Skeletal muscle tissue (tissue), 4 donors: Measurements from ENCODE around the gene ASIC1. TPM values are rescaled to one million over a fixed set of nuclear protein-coding genes. Genes with fewer than 3 reads are reported as not detected.

Source experiments
- H3K27ac ChIP-seq: one replicate; pipeline ENCODE4 v1.7.0; 2013; ENCODE audit warnings: mild to moderate bottlenecking, low read depth, low read length, inconsistent platforms
- H3K27me3 ChIP-seq, 3 donors: one replicate each; pipeline ENCODE4 v1.7.0; 2013; ENCODE audit warnings: low read length in 3 of 3; ENCODE audit not compliant: control insufficient read depth in 3 of 3, insufficient read depth in 3 of 3
- H3K36me3 ChIP-seq, 3 donors: one replicate each; pipeline ENCODE4 v1.7.0; 2013; ENCODE audit warnings: low read length in 3 of 3; ENCODE audit not compliant: control insufficient read depth in 3 of 3, insufficient read depth in 3 of 3
- H3K4me1 ChIP-seq, 3 donors: one replicate each; pipeline ENCODE4 v1.7.0; 2013; ENCODE audit warnings: low read length in 3 of 3, mild to moderate bottlenecking in 3 of 3; ENCODE audit not compliant: control insufficient read depth in 3 of 3, insufficient read depth in 3 of 3
- H3K4me3 ChIP-seq, 3 donors: one replicate each; pipeline ENCODE4 v1.7.0; 2013; ENCODE audit warnings: low read length in 3 of 3
- H3K9ac ChIP-seq, 3 donors: one replicate each; pipeline ENCODE4 v1.7.0; 2013; ENCODE audit warnings: low read length in 3 of 3, mild to moderate bottlenecking in 3 of 3, moderate library complexity in 2 of 3, low read depth in 1 of 3
- H3K9me3 ChIP-seq, 3 donors: one replicate each; pipeline ENCODE4 v1.7.0; 2013; ENCODE audit warnings: low read length in 3 of 3; ENCODE audit not compliant: control insufficient read depth in 3 of 3
- total RNA-seq: library from RNA; depleted of rRNA; stranded (reverse); fragments of >200 nt; gene quantifications from one replicate; pipeline ENCODE4 v1.2.3, GENCODE V29; 2014
- donor health status: Osteomylitis.

Gene ASIC1
- total RNA-seq, 1 donor from 2014 or later, result 2.6 TPM

GRCh38 chr12:50069539-50069938, 12.1 kb downstream of the ASIC1 start:
- Histone ChIP-seq H3K27me3 (peaks cover 0 to under 1% (median 0%) of the 10 kb centered on the region in 3 donors), H3K9me3 (no peaks in the 10 kb centered on the region), H3K9ac (no peak overlapping the region), H3K4me3 (no peak overlapping the region), H3K27ac (no peak overlapping the region), H3K4me1 (peaks cover 4 to 11% (median 9%) of the 10 kb centered on the region in 3 donors), H3K36me3 (no peaks in the 10 kb centered on the region)

- H3K27ac ChIP-seq, result no peak overlapping the region
- H3K4me3 ChIP-seq, result peak overlapping the region in 2 of 3 donors; percentile 13 to 68
- H3K9me3 ChIP-seq, result no peaks in the 10 kb centered on the region
These were observed 13.1 kb downstream of the ASIC1 start for GRCh38 chr12:50070314-50071060.

GRCh38 chr12:50072198-50072907, 15.0 kb downstream of the ASIC1 start:
- no peaks in the 10 kb centered on the region for H3K27me3 ChIP-seq
- no peak overlapping the region for H3K27ac ChIP-seq
- no peak overlapping the region for H3K4me3 ChIP-seq
- no peak overlapping the region for H3K9ac ChIP-seq
- peaks cover 8 to 11% (median 10%) of the 10 kb centered on the region in 3 donors for H3K4me1 ChIP-seq
- no peaks in the 10 kb centered on the region for H3K36me3 ChIP-seq
- no peaks in the 10 kb centered on the region for H3K9me3 ChIP-seq

More at GRCh38 chr12:50070314-50071060, 13.1 kb downstream of the ASIC1 start:
- peaks cover 8 to 14% (median 11%) of the 10 kb centered on the region in 3 donors for H3K4me1 ChIP-seq
- H3K36me3 ChIP-seq, result no peaks in the 10 kb centered on the region
- no peaks in the 10 kb centered on the region for H3K27me3 ChIP-seq
- peak overlapping the region in 1 of 3 donors; percentile 25 for H3K9ac ChIP-seq

- no peak overlapping the region for H3K4me3 ChIP-seq
- H3K27ac ChIP-seq, result no peak overlapping the region
- H3K4me1 ChIP-seq, result peaks cover 8 to 11% (median 10%) of the 10 kb centered on the region in 3 donors
- no peaks in the 10 kb centered on the region for H3K9me3 ChIP-seq
- no peak overlapping the region for H3K9ac ChIP-seq
- H3K36me3 ChIP-seq, result no peaks in the 10 kb centered on the region
- H3K27me3 ChIP-seq, result no peaks in the 10 kb centered on the region
These were observed 15.8 kb downstream of the ASIC1 start for GRCh38 chr12:50073206-50073605.

- H3K9ac ChIP-seq, result no peak overlapping the region
- no peak overlapping the region for H3K27ac ChIP-seq
- no peaks in the 10 kb centered on the region for H3K27me3 ChIP-seq
- H3K9me3 ChIP-seq, result no peaks in the 10 kb centered on the region
- H3K36me3 ChIP-seq, result no peaks in the 10 kb centered on the region
- peaks cover 8 to 11% (median 10%) of the 10 kb centered on the region in 3 donors for H3K4me1 ChIP-seq
- H3K4me3 ChIP-seq, result no peak overlapping the region
These were observed 16.3 kb downstream of the ASIC1 start for GRCh38 chr12:50073712-50074111.

GRCh38 chr12:50074936-50075807, 17.8 kb downstream of the ASIC1 start:
- H3K4me1 ChIP-seq, result peaks cover 8 to 9% (median 8%) of the 10 kb centered on the region in 3 donors
- no peaks in the 10 kb centered on the region for H3K9me3 ChIP-seq
- H3K9ac ChIP-seq, result peak overlapping the region in 2 of 3 donors; percentile 3 to 47
- H3K27me3 ChIP-seq, result no peaks in the 10 kb centered on the region
- no peaks in the 10 kb centered on the region for H3K36me3 ChIP-seq
- no peak overlapping the region for H3K27ac ChIP-seq
- H3K4me3 ChIP-seq, result no peak overlapping the region

- Histone ChIP-seq H3K9me3 (no peaks in the 10 kb centered on the region), H3K36me3 (no peaks in the 10 kb centered on the region), H3K27ac (no peak overlapping the region), H3K27me3 (no peaks in the 10 kb centered on the region), H3K4me3 (no peak overlapping the region), H3K4me1 (peaks cover 4 to 6% (median 5%) of the 10 kb centered on the region in 3 donors), H3K9ac (peak overlapping the region in 1 of 3 donors; percentile 3)
These were observed 18.4 kb downstream of the ASIC1 start for GRCh38 chr12:50075808-50076170.

- Histone ChIP-seq H3K36me3 (no peaks in the 10 kb centered on the region), H3K9ac (no peak overlapping the region), H3K27ac (no peak overlapping the region), H3K9me3 (no peaks in the 10 kb centered on the region), H3K4me3 (no peak overlapping the region), H3K4me1 (peaks cover 3 to 6% (median 4%) of the 10 kb centered on the region in 3 donors), H3K27me3 (no peaks in the 10 kb centered on the region)
These were observed 19.7 kb downstream of the ASIC1 start for GRCh38 chr12:50077099-50077498.

GRCh38 chr12:50078281-50078680, 20.9 kb downstream of the ASIC1 start:
- Histone ChIP-seq H3K4me3 (no peak overlapping the region), H3K36me3 (no peaks in the 10 kb centered on the region), H3K9me3 (no peaks in the 10 kb centered on the region), H3K27me3 (no peaks in the 10 kb centered on the region), H3K9ac (no peak overlapping the region), H3K27ac (no peak overlapping the region), H3K4me1 (peaks cover 3 to 6% (median 4%) of the 10 kb centered on the region in 3 donors)
